ENCODE results near the gene MAP1S.
"Not testable (repeated sequence)": the region's sequence is repeated elsewhere in the genome, so short reads cannot be mapped to it uniquely, and the experiment has no call there.

Gene MAP1S

DNA sequence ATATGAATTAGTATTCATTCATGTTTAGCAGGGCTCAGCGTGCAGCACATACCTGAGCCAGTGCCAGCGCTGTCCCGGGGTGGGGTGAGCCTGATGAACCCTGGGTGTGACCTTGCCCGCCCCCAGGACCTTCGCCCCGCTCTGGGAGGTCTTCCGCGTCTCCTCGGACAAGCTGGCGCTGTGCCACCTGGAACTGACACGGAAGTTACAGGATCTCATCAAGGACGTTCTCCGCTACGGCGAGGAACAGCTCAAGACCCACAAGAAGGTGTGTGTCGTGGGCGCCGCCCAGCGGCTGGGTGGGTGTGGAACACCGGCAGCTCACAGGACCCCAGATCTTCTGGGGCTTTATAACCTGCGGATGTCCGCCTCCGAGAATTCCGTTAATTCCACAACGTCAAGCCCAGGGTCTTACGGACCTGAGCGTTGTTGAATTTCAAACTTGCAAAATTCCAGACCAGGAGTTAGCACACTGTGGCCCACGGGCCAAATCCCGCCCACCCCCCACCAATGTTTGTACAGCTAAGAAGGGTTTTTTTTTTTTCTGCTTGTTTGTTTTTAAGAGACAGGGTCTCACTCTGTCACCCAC lies 47.4 kb downstream of the MAP1S start:
- in situ Hi-C loops (cut with HindIII; ENCODE audit: low sequenced_read_pairs): no loop called here
- DNase-seq (ENCODE audit: low read depth): peak; percentile 36
- TF ChIP-seq, protein P1, sequence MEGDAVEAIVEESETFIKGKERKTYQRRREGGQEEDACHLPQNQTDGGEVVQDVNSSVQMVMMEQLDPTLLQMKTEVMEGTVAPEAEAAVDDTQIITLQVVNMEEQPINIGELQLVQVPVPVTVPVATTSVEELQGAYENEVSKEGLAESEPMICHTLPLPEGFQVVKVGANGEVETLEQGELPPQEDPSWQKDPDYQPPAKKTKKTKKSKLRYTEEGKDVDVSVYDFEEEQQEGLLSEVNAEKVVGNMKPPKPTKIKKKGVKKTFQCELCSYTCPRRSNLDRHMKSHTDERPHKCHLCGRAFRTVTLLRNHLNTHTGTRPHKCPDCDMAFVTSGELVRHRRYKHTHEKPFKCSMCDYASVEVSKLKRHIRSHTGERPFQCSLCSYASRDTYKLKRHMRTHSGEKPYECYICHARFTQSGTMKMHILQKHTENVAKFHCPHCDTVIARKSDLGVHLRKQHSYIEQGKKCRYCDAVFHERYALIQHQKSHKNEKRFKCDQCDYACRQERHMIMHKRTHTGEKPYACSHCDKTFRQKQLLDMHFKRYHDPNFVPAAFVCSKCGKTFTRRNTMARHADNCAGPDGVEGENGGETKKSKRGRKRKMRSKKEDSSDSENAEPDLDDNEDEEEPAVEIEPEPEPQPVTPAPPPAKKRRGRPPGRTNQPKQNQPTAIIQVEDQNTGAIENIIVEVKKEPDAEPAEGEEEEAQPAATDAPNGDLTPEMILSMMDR (IDR thresholded peaks at IDR 0.05; ENCODE audit: low read depth, low read length, missing control alignments): peak; percentile 86
- no peak overlapping the region for H3K4me3 ChIP-seq (ENCODE audit: low read depth, low read length)

DNA sequence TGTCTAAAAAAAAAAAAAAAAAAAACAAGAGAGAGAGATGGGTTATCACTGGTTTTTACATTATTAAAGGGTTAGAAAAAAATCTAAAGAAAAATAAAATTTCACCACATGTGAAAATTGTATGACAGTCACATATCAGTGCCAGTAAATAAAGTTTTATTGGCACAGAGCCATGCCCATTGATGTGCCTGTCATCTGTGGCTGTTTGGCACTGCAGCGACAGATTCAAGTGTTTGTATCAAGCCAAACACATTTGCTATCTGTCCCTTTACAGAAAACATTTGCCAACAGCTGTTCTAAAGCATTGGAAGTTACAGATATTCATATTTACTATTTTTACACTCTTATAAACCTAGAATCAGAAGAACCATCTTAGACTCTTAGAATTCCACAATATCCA lies 48.3 kb downstream of the MAP1S start:
- in situ Hi-C loops (cut with HindIII; ENCODE audit: low sequenced_read_pairs): no loop called here
- no peak for DNase-seq (ENCODE audit: low read depth)
- TF ChIP-seq, protein P1 (IDR thresholded peaks at IDR 0.05; ENCODE audit: low read depth, low read length, missing control alignments): no peak
- no peak overlapping the region for H3K4me3 ChIP-seq (ENCODE audit: low read depth, low read length)

DNA sequence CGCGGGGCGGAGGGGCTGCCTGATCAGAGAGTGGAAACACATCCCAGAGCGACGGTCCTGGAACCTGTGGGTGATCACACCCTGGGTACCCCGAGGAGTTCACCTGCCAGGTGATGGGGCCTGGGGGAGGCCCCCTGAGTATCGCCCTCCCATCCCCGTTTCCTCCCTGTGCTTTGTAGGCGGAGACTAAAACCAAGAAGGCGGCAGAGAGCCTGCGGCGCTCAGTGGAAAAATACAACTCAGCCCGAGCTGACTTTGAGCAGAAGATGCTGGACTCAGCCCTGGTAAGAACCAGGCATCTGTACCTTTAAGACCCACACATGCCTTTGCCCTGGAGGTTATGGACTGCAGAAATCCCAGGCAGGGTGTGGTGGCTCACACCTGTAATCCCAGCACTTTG lies 51.3 kb downstream of the MAP1S start:
- no peak for DNase-seq (ENCODE audit: low read depth)
- in situ Hi-C loops (cut with HindIII; ENCODE audit: low sequenced_read_pairs): no loop called here
- H3K4me3 ChIP-seq (ENCODE audit: low read depth, low read length): no peak overlapping the region
- TF ChIP-seq, protein P1 (IDR thresholded peaks at IDR 0.05; ENCODE audit: low read depth, low read length, missing control alignments): no peak

DNA sequence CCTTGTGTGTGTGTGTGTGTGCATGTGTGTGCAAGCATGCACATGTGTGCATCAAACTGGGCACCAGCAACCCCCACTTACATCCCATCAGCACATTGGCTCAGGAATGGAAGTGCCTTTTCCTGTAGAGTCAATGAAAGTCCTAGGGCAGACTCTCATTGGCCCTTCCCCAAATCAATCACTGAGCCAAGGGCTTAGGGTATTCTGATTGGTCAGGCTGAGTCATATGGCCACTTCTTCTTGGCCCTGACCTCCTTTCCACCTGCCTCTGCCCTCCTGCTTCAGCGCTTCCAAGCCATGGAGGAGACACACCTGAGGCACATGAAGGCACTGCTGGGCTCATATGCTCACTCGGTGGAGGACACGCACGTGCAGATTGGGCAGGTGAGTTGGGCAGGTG lies 52.9 kb downstream of the MAP1S start:
- no peak overlapping the region for H3K4me3 ChIP-seq (ENCODE audit: low read depth, low read length)
- TF ChIP-seq, protein P1 (IDR thresholded peaks at IDR 0.05; ENCODE audit: low read depth, low read length, missing control alignments): no peak
- DNase-seq (ENCODE audit: low read depth): no peak
- in situ Hi-C loops (cut with HindIII; ENCODE audit: low sequenced_read_pairs): no loop called here

DNA sequence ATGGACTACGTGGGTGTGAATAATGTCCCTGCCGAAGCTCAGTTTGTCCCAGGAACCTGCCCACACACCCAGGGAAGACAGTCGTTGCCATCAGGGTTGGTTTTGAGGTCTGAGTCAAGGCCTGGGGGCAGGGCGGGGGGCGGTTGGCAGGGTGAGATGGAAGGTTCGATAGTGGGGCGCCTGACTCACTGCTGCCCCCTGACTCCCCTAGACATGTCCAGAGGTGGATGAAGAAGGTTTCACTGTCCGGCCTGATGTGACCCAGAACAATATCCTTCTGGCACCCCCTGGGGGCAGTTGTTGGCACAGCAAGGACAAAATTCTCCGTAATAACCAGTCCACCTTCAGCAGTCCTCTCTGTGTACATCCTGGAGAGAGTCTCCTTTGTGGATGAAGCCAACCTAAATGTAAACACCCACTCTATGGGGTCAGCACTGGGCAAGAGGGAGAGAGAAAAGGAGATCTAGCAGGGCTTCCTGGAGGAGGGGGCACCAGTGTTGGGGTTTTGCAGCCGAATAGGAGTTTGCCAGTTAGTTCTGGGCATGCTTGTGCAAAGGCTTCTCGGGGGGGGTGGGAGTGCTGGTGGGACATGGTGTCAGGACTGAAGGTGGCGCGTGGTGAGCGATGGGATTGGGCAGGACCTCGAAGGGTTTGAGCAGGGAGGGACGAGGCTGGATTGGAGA lies 56.1 kb downstream of the MAP1S start:
- in situ Hi-C loops (cut with HindIII; ENCODE audit: low sequenced_read_pairs): no loop called here
- TF ChIP-seq, protein P1 (IDR thresholded peaks at IDR 0.05; ENCODE audit: low read depth, low read length, missing control alignments): peak; percentile 54
- no peak overlapping the region for H3K4me3 ChIP-seq (ENCODE audit: low read depth, low read length)
- no peak for DNase-seq (ENCODE audit: low read depth)

DNA sequence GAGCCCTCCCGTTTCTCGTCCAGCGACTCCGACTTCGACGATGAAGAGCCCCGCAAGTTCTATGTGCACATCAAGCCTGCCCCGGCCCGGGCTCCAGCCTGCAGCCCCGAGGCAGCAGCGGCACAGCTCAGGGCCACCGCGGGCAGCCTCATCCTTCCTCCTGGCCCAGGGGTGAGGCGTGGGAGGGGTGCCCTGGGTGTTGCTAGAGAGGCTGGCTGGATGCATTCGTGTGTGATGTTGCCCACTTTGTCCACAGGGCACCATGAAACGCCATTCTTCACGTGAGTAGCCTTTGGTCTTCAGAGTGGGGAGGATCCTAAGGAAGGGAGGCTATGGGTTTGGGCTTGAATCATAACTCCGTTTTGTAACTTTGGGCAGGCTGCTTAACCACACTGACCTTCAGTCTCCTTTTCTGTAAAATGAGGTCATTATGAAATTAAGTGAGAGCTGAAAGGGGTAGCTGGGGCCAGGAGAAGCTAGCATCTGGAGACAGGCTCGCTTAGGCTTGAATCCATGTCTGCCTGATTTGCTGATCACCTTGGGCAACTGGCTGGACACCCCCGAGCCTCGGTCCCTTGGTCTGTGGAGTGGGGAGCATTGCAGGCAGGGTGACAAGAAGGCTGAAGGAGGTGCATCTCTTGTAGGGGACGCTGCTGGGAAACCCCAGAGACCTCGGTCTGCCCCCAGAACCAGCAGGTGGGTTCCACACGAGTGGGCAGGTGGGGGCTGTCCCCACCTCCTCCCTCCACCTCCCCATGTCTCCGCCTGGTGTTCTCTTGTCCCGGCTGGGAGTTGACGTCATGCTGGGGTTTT lies 56.9 kb downstream of the MAP1S start:
- in situ Hi-C loops (cut with HindIII; ENCODE audit: low sequenced_read_pairs): no loop called here
- no peak overlapping the region for H3K4me3 ChIP-seq (ENCODE audit: low read depth, low read length)
- no peak for DNase-seq (ENCODE audit: low read depth)
- TF ChIP-seq, protein P1 (IDR thresholded peaks at IDR 0.05; ENCODE audit: low read depth, low read length, missing control alignments): no peak

DNA sequence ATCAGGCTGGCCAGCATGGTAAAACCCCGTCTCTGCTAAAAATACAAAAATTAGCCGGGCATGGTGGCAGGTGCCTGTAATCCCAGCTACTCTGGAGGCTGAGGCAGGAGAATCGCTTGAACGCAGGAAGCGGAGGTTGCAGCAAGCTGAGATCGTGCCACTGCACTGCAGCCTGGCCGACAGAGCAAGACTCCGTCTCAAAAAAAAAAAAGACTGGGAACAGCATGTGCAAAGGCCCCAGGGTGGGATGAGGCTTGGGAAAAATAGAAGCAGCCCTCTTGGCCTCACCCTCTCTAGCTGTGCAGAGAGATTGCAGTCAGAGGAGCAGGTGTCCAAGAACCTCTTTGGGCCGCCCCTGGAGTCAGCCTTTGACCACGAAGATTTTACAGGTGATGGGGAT lies 58.6 kb downstream of the MAP1S start:
- DNase-seq (ENCODE audit: low read depth); in situ Hi-C loops (cut with HindIII; ENCODE audit: low sequenced_read_pairs); H3K4me3 ChIP-seq (ENCODE audit: low read depth, low read length): not testable (repeated sequence)
